HG03196 (cell line): ENCODE results near the gene ARL5C.

ENCODE experiments used
- ATAC-seq: cut with Tn5 transposase; IDR thresholded peaks from one replicate; pipeline ENCODE4 v1.9.1; 2021; ENCODE audit not compliant: unreplicated experiment

Gene ARL5C

GRCh38 chr17:39165841-39166349, at the start of gene ARL5C:
Gene ARL5C, minus strand, starts transcription at chr17:39166161. Its CDS starts 401 bp downstream, at chr17:39165760.
- no peak for ATAC-seq

DNA sequence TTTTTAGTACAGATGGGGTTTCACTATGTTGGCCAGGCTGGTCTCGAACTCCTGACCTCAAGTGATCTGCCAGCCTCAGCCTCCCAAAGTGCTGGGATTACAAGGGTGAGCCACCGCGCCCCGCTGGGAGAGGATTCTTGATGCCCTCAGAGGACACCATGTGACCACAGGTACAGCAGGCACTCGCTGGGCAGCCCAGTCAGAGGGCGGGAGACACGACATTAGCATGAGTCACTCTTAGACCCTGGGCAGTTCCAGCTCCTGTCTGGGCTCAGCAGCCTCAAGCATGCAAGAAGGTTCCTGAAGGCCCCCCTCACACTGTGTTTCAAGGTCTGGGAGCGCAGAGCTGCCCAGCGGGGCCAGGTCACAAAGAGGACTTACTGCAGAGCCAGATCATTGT, 47.9 kb upstream of the ARL5C start:
- no peak for ATAC-seq

- no peak for ATAC-seq
Observed at GRCh38 chr17:39212841-39213480, 47.0 kb upstream of the ARL5C start.

DNA sequence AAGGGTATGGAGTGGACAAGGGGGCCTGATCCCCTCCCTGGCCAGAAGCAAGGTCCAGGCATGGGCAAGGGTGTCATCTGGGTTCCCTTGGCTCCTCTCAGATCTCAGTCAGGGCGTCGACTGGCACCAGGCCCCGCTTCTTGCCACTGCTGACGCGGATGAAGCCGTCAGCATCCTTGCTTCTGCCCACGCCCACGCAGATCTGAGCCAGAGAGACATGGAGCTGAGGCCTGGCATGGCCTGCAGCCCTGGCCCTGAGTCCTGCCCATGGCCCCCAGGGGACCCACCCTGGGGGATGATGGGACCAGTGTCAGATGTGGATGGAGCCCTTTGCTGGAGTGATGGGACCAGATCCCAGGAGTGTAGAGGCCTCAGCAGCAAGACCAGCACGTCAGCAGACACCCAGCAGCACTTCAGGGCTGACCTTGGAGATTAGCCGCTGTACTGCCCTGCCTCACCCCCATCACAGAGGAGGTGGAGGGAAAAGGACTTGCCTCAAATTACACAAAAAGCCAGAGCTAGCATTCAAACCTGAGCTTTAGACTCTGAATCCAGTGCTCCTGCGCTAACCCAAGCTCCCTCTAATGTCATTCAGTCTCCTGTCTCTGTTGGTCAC, 46.3 kb upstream of the ARL5C start:
- ATAC-seq = no peak

- no peak for ATAC-seq
Observed at GRCh38 chr17:39210093-39210434, 44.1 kb upstream of the ARL5C start.

DNA sequence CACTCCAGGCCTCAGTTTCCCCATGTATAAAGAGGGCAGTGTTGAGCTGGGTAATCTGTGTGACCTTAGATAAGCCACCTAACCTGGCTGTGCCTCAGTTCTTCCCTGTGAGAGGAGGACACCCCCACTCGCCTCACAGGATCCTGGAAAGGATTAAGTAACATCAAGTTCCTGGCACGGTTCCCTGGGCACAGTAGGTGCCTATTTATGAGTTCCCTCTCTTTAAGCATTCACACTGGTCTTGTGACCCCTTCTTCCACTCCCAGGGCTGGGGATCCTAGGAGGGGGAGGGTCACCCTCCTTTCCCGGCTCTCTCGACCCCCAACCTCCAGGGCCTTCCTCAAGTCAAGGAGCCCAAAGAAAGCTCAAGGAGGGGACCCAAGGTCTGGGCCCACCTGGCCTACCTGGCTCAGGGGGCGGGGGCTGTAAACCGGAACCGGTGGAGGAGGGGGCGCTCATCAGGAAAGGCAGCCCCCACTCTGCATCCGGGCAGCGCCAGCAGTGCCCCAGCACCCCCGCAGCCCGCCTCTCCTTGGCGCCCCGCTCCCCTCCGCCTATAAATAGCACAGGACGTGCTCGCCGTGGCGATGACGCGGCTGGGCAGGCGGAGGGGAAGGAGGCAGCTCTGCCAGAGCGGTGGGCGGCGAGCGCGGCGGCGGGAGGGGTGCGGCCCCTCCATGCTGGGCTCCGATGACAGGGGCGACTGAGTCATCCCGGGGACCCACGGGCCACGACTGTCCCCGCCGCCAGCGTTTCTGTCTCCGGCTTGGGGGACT, 43.5 kb upstream of the ARL5C start:
- ATAC-seq = no peak

DNA sequence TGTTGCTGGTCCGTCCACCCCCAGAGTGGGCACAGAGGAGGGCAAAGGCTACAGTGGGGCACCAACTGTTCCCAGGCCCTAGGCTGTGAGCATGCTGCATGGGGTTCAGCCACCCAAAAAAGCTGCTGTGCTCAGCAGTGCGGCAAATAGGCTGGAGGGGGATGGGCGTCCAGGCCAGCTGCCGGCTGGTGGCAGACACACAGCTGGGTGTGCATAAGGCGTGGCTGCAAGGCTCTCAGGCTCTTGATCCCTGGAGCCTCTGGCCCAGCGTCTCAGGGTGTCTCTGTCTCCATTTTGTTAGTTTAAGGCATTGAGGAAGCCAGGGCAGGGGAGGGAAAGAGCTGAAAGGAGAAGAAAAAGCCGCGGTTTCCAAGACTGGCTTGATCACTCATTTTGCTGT, 42.9 kb upstream of the ARL5C start:
- peak; percentile 43 for ATAC-seq

GRCh38 chr17:39208136-39208535, 42.2 kb upstream of the ARL5C start:
- no peak for ATAC-seq

GRCh38 chr17:39205112-39205526, 39.2 kb upstream of the ARL5C start:
- ATAC-seq = no peak

GRCh38 chr17:39204245-39204644, 38.3 kb upstream of the ARL5C start:
- no peak for ATAC-seq

GRCh38 chr17:39200957-39201510, 35.1 kb upstream of the ARL5C start:
- ATAC-seq = no peak

DNA sequence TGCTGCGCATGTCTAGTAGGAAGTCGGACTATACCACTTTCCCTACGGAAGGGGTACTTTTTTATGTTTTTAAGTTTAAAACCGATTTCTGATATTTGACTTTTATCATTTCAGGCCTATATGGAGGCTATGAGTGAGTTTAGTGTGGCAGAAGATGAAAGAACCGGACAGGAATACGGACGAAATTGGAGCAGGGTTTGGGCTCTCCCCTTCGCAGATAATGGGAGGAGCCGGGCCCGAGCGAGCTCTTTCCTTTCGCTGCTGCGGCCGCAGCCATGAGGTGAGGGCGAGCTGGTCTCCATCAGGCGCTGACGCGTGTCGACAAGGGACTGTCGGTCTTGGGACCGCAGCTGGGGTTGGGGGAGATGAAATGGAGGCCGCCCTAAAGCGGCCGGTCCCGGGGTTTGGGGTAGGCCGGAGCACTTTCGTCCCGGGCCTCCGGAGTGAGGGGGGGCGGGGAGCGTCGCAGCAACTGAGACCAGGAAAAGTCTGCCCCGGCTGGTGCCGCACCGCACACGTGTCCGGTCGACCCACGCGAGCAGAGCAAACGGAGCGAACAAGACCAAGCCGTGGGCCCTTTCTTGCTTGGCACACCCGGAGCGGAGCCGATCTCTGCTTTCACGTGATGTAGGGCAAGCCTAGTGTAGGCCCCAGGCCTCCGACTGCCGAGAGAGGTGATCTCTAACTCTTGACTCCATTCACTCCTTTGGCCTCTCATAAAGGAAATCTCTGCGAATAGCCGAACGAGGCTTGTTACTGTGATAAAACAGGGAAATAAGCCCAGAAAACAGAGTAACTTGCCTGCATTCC, 34.3 kb upstream of the ARL5C start, which contains the start of gene RPL19:
TSS of gene RPL19 (plus strand) at position 214 of the 810 bp plus-strand sequence. CDS start at position 276, 62 bp downstream.
- ATAC-seq = peak; percentile 62

DNA sequence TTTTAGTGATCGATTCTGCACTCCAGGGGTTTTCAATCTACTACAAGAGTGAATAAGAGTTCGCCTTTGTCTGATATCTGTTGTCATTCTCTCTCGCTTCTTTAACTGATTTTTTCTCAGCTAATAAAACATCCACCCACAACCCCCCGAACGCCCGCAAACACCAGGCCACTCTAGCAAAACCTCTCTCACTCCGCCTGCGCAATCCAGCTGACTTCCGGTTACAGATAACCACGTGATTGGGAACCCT, 33.8 kb upstream of the ARL5C start:
- peak; percentile 55 for ATAC-seq

GRCh38 chr17:39198186-39198566, 32.2 kb upstream of the ARL5C start:
- ATAC-seq = no peak

GRCh38 chr17:39197380-39198185, 31.6 kb upstream of the ARL5C start, which contains the start of gene CACNB1:
Gene CACNB1, minus strand, starts transcription at chr17:39197669. Its CDS starts 174 bp downstream, at chr17:39197495.
- peak; percentile 38 for ATAC-seq

DNA sequence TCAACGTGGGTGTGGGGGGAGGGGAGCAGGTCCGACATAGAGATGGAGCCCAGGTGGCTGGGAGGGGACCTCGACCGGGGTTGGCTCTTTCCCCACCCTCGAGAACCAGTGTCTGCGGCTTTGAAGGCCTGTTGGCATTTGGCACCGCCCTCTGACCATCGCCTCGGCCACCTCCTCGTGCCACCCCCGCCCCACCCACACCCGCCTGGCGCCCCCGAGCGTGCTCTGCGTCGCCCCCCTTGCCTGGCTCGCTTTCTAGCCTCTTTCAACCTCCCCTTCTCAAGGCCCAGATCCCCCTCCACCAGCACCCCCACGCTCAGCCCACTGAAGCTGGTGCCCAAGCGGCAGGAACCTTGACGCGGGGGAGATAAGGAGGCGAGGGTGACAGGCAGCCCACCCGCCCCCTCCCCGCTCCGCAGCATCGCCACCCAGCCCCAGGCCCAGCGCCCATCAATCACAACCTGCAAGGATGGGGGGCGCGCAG, 30.9 kb upstream of the ARL5C start:
- no peak for ATAC-seq

DNA sequence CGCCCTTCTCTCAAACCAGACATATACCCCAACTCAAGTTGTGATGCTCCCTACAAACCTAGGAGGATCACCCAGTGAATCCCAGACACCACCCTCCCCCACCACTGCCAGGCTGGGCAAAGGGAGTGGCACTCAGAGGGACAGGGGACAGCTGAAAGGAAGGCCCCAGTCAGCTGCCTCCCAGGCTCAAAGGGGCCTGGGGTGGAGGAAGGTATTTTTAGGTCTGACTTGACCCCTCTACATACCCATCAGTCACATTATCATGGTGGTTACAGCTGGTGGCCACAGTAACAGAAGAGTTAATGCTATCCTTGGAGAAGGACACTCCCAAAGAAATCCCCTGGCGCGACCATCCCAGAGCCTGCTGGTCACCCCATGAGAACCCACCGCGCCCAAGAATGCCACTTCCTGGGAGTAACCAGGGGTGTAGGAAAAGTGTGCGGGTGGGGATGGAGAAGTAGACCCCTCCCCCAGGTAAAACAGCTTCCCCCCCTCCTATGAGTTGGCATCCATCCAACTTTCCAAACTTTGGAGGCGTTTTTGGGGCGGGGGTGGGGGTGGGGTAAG, 30.4 kb upstream of the ARL5C start:
- ATAC-seq = no peak

DNA sequence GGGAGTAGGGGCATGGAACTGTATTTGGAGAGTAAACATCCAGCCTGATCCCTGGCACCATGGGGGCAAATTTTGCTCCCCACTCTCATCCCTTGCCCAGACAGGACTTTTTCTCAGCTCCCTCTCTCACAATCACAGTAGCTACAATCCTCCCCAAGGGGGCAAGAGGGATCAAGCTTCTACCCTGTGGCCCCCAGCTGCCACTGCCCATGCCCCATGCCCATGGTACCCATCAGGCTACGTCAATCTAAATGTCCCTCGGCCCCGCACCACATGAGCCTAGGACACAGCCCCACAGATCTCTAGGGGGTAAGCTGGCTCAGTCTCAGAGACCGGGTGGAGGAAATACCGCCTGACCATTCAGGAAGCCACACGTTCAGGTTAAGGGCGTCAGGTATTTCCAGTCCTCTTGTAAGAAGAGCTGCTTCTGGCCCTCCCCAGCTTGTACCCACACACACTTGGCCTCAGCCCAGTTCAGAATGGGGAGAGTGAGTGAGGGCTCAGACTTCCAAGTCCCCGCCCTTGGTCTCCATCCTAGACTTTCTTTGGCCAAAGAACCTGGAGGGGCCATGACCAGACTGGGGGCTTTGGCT, 29.7 kb upstream of the ARL5C start:
- ATAC-seq = no peak

DNA sequence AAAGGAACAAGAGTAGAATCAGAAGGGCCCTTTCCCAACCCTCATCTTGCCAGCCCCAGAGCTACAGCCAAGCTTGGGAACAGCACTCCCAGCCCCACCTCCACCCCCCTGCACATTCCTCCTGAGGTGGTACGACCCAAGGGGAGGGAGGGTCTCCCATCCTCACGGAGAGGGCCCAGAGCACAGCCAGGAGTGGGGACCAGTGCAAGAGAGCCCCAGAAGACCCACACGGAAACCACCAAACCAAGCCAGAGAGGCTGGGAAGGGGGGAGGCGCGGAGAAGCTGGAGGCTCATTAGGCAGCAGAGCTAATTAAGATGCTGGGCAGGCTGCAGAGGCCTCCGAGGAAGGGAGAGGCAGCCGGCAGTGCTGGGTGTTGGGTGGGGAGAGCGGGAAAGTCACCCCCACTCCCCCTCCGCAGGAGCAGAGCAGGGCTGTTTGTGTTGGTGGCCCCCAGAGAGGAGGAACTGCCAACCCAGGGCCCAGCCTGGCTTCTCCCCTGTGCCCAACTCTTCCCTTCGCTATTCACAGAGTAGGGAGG, 29.1 kb upstream of the ARL5C start:
- ATAC-seq = no peak
